K562 (cell line): Measurements from ENCODE around the gene DSCAM.
"Not testable (repeated sequence)": the region's sequence is repeated elsewhere in the genome, so short reads cannot be mapped to it uniquely, and the experiment has no call there.

Experiments
- BMI1 ChIP-seq: fragments of 150-350 bp; IDR thresholded peaks from 2 replicates; pipeline ENCODE4 v1.6.1; 2014; ENCODE audit warnings: low read length
- ELF1 ChIP-seq: fragments of 200-800 bp; sonication (Bioruptor generic); IDR thresholded peaks from 2 replicates; pipeline ENCODE4 v1.6.1; 2016; ENCODE audit warnings: missing genetic modification characterization, missing compliant biosample characterization
- GABPB1 ChIP-seq: sonication (generic); formaldehyde crosslinking; IDR thresholded peaks from 2 replicates; pipeline ENCODE4 v1.8.0; 2022; ENCODE audit warnings: mild to moderate bottlenecking, missing genetic modification reagents
- MXI1 ChIP-seq: IDR thresholded peaks from 2 replicates; pipeline ENCODE4 v1.6.1; 2011; ENCODE audit warnings: low read depth, mild to moderate bottlenecking, improper control_type of control experiment, low read length
- POLR3A ChIP-seq: IDR thresholded peaks from 2 replicates; pipeline ENCODE4 v1.6.1; 2011; ENCODE audit warnings: borderline replicate concordance, mild to moderate bottlenecking, moderate library complexity; ENCODE audit not compliant: insufficient read length, insufficient read depth; ENCODE audit errors: extremely low read depth
- STAG1 ChIP-seq: sonication (generic); formaldehyde crosslinking; IDR thresholded peaks from 2 replicates; pipeline ENCODE4 v1.5.0; 2020; ENCODE audit warnings: missing genetic modification reagents, borderline replicate concordance
- YY1 ChIP-seq, 3 experiments: IDR thresholded peaks; 2 replicates each; pipeline ENCODE4 v1.6.1; 2011; ENCODE audit warnings: low read length in 2 of 3, mild to moderate bottlenecking in 2 of 3, moderate library complexity in 2 of 3, borderline replicate concordance in 1 of 3, control low read depth in 1 of 3, low read depth in 1 of 3; ENCODE audit not compliant: insufficient read depth in 3 of 3, insufficient replicate concordance in 2 of 3, control insufficient read depth in 1 of 3, insufficient read length in 1 of 3; ENCODE audit errors: extremely low read depth in 1 of 3
- ZFX ChIP-seq: sonication (generic); formaldehyde crosslinking; IDR thresholded peaks from 2 replicates; pipeline ENCODE4 v1.8.0; 2022; ENCODE audit warnings: mild to moderate bottlenecking, missing genetic modification reagents, moderate library complexity
- TF ChIP-seq, protein P1 (sequence below), 3 experiments: IDR thresholded peaks in 2 of 3; conservative IDR thresholded peaks in 1 of 3; 2 replicates each; pipeline ENCODE4 v1.5.1; 2011 to 2012; ENCODE audit warnings: low read length in 3 of 3, mild to moderate bottlenecking in 3 of 3, control low read depth in 2 of 3, improper control_type of control experiment in 1 of 3, inconsistent platforms in 1 of 3, low read depth in 1 of 3, mixed read lengths in 1 of 3, moderate library complexity in 1 of 3; ENCODE audit not compliant: insufficient read depth in 2 of 3
- TF ChIP-seq, protein P2 (sequence below), 2 experiments: fragments of 450-650 bp; formaldehyde crosslinking in 1 of 2; IDR thresholded peaks; 2 replicates each; pipeline versions ENCODE4 v1.4.0 to v1.6.1; 2014 to 2020; ENCODE audit warnings: mild to moderate bottlenecking in 2 of 2, borderline replicate concordance in 1 of 2, low read depth in 1 of 2
- TF ChIP-seq, protein P3 (sequence below), 2 experiments: IDR thresholded peaks; 2 replicates each; pipeline ENCODE4 v1.6.1; 2011; ENCODE audit warnings: borderline replicate concordance in 1 of 2, control low read depth in 1 of 2, low read depth in 1 of 2, low read length in 1 of 2, mild to moderate bottlenecking in 1 of 2, mixed read lengths in 1 of 2, moderate library complexity in 1 of 2; ENCODE audit not compliant: insufficient read depth in 1 of 2, insufficient read length in 1 of 2, poor library complexity in 1 of 2, severe bottlenecking in 1 of 2; ENCODE audit errors: extremely low read depth in 1 of 2

DNA sequence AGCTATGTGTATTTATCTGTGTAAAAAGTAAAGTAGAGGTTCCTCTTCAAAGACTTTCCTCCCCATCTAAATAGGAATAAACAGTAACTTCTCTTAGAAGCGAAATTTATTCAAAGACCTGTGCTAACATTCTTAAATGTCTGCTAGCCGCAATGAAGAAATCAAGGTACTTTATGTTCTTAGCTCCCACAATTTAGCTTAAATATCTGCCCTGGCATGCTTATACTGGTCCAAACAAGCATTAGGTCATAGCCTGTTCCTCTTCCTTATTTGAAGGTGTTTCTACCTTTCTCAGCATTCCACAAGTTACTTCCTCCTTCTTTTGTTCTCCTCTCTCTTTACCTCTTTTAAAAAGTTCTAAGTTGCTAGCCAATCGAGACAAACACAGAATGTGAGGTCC is 588.5 kb downstream of the DSCAM start:
- TF ChIP-seq GABPB1; ZFX (CRISPR knock-in tag); BMI1; YY1 (IDR thresholded peaks at IDR 0.05; ENCODE audit: borderline replicate concordance in 1 of 3, control insufficient read depth in 1 of 3, extremely low read depth in 1 of 3, insufficient read depth in 3 of 3, insufficient read length in 1 of 3, insufficient replicate concordance in 2 of 3, low read depth in 1 of 3, low read length in 2 of 3); MXI1; ELF1 (tag); POLR3A; STAG1 (CRISPR knock-in tag): not testable (repeated sequence)
- TF ChIP-seq, protein P1, sequence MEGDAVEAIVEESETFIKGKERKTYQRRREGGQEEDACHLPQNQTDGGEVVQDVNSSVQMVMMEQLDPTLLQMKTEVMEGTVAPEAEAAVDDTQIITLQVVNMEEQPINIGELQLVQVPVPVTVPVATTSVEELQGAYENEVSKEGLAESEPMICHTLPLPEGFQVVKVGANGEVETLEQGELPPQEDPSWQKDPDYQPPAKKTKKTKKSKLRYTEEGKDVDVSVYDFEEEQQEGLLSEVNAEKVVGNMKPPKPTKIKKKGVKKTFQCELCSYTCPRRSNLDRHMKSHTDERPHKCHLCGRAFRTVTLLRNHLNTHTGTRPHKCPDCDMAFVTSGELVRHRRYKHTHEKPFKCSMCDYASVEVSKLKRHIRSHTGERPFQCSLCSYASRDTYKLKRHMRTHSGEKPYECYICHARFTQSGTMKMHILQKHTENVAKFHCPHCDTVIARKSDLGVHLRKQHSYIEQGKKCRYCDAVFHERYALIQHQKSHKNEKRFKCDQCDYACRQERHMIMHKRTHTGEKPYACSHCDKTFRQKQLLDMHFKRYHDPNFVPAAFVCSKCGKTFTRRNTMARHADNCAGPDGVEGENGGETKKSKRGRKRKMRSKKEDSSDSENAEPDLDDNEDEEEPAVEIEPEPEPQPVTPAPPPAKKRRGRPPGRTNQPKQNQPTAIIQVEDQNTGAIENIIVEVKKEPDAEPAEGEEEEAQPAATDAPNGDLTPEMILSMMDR (IDR thresholded peaks at IDR 0.05 in 2 of 3, conservative IDR thresholded peaks at IDR 0.05 in 1 of 3; ENCODE audit: insufficient read depth in 2 of 3, low read depth in 1 of 3, low read length in 3 of 3), result not testable (repeated sequence)
- TF ChIP-seq, protein P2, sequence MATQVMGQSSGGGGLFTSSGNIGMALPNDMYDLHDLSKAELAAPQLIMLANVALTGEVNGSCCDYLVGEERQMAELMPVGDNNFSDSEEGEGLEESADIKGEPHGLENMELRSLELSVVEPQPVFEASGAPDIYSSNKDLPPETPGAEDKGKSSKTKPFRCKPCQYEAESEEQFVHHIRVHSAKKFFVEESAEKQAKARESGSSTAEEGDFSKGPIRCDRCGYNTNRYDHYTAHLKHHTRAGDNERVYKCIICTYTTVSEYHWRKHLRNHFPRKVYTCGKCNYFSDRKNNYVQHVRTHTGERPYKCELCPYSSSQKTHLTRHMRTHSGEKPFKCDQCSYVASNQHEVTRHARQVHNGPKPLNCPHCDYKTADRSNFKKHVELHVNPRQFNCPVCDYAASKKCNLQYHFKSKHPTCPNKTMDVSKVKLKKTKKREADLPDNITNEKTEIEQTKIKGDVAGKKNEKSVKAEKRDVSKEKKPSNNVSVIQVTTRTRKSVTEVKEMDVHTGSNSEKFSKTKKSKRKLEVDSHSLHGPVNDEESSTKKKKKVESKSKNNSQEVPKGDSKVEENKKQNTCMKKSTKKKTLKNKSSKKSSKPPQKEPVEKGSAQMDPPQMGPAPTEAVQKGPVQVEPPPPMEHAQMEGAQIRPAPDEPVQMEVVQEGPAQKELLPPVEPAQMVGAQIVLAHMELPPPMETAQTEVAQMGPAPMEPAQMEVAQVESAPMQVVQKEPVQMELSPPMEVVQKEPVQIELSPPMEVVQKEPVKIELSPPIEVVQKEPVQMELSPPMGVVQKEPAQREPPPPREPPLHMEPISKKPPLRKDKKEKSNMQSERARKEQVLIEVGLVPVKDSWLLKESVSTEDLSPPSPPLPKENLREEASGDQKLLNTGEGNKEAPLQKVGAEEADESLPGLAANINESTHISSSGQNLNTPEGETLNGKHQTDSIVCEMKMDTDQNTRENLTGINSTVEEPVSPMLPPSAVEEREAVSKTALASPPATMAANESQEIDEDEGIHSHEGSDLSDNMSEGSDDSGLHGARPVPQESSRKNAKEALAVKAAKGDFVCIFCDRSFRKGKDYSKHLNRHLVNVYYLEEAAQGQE (IDR thresholded peaks at IDR 0.05; ENCODE audit: borderline replicate concordance), result not testable (repeated sequence)
- TF ChIP-seq, protein P2 (CRISPR knock-in tag; IDR thresholded peaks at IDR 0.05; ENCODE audit: low read depth), result not testable (repeated sequence)
- TF ChIP-seq, protein P3, sequence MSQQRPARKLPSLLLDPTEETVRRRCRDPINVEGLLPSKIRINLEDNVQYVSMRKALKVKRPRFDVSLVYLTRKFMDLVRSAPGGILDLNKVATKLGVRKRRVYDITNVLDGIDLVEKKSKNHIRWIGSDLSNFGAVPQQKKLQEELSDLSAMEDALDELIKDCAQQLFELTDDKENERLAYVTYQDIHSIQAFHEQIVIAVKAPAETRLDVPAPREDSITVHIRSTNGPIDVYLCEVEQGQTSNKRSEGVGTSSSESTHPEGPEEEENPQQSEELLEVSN (IDR thresholded peaks at IDR 0.05; ENCODE audit: borderline replicate concordance in 1 of 2, extremely low read depth in 1 of 2, insufficient read depth in 1 of 2, insufficient read length in 1 of 2, low read depth in 1 of 2, low read length in 1 of 2, poor library complexity in 1 of 2, severe bottlenecking in 1 of 2), result not testable (repeated sequence)
